ENCODE results near the gene SART1.

SART1 gene

DNA sequence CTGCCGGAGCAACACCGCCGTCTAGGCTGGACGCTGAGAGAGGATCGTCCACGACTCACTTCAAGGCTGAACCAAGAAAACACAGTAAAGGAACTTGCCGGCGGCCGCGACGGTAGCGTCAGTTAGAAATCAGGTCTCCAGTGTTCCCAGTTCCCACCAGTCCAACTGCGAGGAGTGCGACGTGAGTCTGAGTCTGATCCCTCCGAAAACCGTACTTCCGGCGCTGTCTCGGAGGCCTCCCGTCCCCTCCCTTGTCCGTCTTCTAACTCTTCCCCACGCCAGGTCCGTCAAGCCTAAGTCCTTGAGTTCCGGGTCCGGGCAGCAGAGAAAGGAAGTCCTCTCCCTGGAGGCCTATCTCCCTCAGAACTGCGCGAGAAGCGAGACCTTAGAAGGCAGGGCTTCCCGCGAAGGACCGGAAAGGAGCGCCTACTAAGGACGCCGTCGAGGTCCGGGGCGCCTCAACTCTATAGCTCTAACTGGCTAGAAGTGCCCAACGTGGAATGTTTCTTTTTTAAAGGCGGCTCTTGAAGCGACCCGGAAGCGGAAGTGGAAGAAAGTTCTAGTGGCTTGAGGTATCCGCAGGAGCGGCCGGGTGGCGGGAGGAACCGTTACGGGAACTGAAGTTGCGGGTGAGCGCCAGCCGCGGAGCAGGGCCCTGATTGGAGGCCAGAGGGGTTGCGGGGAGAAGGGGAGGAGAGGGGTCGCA, 40.6 kb downstream of the SART1 start, which contains the start of the genes BANF1 and EIF1AD:
TSS of gene BANF1 (plus strand) at position 562 of the 706 bp plus-strand sequence. CDS start 748 bp downstream, outside the sequence.
TSS of gene EIF1AD (minus strand) at position 216 of the 706 bp plus-strand sequence. CDS start 1,768 bp downstream, outside the sequence.
- H3K36me3 ChIP-seq (ENCODE audit: low read depth): peaks cover 60% of the 10 kb centered on the region
- DNase-seq (ENCODE audit: low spot score) (peak; percentile 94), ATAC-seq (ENCODE audit: low read depth) (peak; percentile 89)
- peak within 1 kb of the TSS; percentile 80 for H3K27ac ChIP-seq (ENCODE audit: poor library complexity, severe bottlenecking)
- no peaks in the 10 kb centered on the region for H3K27me3 ChIP-seq (ENCODE audit: insufficient read depth, poor library complexity, severe bottlenecking)
- H3K9me3 ChIP-seq (ENCODE audit: severe bottlenecking): no peaks in the 10 kb centered on the region
- TF ChIP-seq, protein P1, sequence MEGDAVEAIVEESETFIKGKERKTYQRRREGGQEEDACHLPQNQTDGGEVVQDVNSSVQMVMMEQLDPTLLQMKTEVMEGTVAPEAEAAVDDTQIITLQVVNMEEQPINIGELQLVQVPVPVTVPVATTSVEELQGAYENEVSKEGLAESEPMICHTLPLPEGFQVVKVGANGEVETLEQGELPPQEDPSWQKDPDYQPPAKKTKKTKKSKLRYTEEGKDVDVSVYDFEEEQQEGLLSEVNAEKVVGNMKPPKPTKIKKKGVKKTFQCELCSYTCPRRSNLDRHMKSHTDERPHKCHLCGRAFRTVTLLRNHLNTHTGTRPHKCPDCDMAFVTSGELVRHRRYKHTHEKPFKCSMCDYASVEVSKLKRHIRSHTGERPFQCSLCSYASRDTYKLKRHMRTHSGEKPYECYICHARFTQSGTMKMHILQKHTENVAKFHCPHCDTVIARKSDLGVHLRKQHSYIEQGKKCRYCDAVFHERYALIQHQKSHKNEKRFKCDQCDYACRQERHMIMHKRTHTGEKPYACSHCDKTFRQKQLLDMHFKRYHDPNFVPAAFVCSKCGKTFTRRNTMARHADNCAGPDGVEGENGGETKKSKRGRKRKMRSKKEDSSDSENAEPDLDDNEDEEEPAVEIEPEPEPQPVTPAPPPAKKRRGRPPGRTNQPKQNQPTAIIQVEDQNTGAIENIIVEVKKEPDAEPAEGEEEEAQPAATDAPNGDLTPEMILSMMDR (IDR thresholded peaks at IDR 0.05; ENCODE audit: poor library complexity, severe bottlenecking): no peak
- H3K4me1 ChIP-seq (ENCODE audit: insufficient read depth, poor library complexity, severe bottlenecking): peaks cover 6% of the 10 kb centered on the region
- H3K4me3 ChIP-seq (ENCODE audit: severe bottlenecking): peak within 1 kb of the TSS; percentile 69

DNA sequence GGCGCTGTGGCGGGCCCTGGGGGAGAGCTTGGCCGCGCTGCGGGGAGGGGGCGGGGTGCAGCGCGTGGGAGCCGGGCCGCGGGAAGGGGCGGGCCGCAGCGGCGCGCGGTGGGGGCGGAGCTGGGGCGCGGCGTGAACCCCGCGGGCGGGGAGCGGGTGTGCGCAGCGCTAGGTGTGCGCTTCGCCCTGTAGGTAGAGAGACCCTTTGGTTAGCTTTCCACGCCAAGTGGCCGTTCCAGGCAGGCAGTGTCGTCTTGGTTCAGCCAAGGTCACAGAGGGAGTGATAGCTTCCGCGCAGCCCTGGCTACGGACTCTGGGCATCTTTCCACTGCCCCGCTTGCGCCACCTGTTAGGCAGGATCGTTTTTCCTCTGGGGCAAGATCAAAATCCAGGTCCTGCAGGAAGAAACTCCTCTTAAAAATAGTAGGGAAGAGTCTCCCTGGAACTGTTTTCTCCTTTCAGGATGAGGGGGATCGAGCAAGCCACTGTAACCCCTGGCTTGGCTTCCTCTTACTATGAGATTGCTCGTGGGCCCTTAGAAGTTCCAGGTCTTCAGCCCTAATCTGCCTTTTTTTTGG, 41.2 kb downstream of the SART1 start:
- H3K9me3 ChIP-seq (ENCODE audit: severe bottlenecking): no peaks in the 10 kb centered on the region
- ATAC-seq (ENCODE audit: low read depth): peak; percentile 52
- H3K4me1 ChIP-seq (ENCODE audit: insufficient read depth, poor library complexity, severe bottlenecking): peaks cover 6% of the 10 kb centered on the region
- TF ChIP-seq, protein P1 (IDR thresholded peaks at IDR 0.05; ENCODE audit: poor library complexity, severe bottlenecking): peak; percentile 25
- DNase-seq (ENCODE audit: low spot score): no peak
- peaks cover 54% of the 10 kb centered on the region for H3K36me3 ChIP-seq (ENCODE audit: low read depth)
- H3K4me3 ChIP-seq (ENCODE audit: severe bottlenecking): peak overlapping the region; percentile 69
- no peaks in the 10 kb centered on the region for H3K27me3 ChIP-seq (ENCODE audit: insufficient read depth, poor library complexity, severe bottlenecking)
- peak overlapping the region; percentile 80 for H3K27ac ChIP-seq (ENCODE audit: poor library complexity, severe bottlenecking)

DNA sequence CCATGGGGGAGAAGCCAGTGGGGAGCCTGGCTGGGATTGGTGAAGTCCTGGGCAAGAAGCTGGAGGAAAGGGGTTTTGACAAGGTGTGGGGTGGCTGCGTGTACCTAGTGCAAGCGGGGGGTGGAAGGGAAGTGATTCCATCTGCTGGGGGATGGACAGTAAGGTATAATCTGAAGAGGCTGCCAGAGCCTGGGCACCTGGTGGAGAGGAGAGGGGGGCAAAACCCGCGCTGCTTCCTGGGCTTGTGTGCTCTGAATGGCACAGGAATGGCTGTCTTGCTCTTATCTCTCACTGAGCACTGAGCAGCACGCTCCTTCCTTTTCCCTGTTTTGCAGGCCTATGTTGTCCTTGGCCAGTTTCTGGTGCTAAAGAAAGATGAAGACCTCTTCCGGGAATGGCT, 41.8 kb downstream of the SART1 start:
- Histone ChIP-seq H3K4me3 (ENCODE audit: severe bottlenecking) (peak overlapping the region; percentile 69), H3K9me3 (ENCODE audit: severe bottlenecking) (no peaks in the 10 kb centered on the region), H3K27ac (ENCODE audit: poor library complexity, severe bottlenecking) (peak overlapping the region; percentile 80), H3K36me3 (ENCODE audit: low read depth) (peaks cover 50% of the 10 kb centered on the region), H3K27me3 (ENCODE audit: insufficient read depth, poor library complexity, severe bottlenecking) (no peaks in the 10 kb centered on the region), H3K4me1 (ENCODE audit: insufficient read depth, poor library complexity, severe bottlenecking) (peaks cover 9% of the 10 kb centered on the region)
- no peak for DNase-seq (ENCODE audit: low spot score)
- TF ChIP-seq, protein P1 (IDR thresholded peaks at IDR 0.05; ENCODE audit: poor library complexity, severe bottlenecking): no peak
- no peak for ATAC-seq (ENCODE audit: low read depth)

DNA sequence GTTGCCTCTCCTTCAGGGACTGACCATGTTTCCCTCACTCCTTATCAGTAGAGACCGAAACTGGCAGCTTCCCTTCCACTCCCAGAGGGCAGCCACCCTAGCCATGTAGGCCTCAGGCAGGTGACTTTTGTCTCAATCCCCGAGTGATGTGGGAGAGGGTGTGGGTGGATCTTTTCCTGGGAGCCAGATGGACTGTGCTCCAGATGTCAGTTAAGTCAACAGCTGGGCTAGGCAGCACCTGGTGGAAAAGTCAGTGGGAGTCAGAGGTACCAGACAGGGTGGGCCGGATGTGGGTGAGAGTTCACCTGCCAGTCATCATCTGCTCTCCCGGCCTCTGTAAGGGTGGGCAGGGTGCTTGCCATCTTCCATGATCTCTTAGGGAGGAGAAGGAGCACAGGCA, 42.7 kb downstream of the SART1 start:
- ATAC-seq (ENCODE audit: low read depth): no peak

More for the DNA sequence above, 42.7 kb downstream of the SART1 start:
- TF ChIP-seq, protein P1 (IDR thresholded peaks at IDR 0.05; ENCODE audit: poor library complexity, severe bottlenecking): no peak
- H3K4me1 ChIP-seq (ENCODE audit: insufficient read depth, poor library complexity, severe bottlenecking): peaks cover 17% of the 10 kb centered on the region
- DNase-seq (ENCODE audit: low spot score): no peak
- H3K36me3 ChIP-seq (ENCODE audit: low read depth): peaks cover 41% of the 10 kb centered on the region
- H3K27me3 ChIP-seq (ENCODE audit: insufficient read depth, poor library complexity, severe bottlenecking): no peaks in the 10 kb centered on the region
- H3K27ac ChIP-seq (ENCODE audit: poor library complexity, severe bottlenecking): no peak overlapping the region
- H3K9me3 ChIP-seq (ENCODE audit: severe bottlenecking): no peaks in the 10 kb centered on the region
- no peak overlapping the region for H3K4me3 ChIP-seq (ENCODE audit: severe bottlenecking)

All from RWPE2 (cell line).